Measurements from ENCODE around the gene CD34.

CD34 gene

DNA sequence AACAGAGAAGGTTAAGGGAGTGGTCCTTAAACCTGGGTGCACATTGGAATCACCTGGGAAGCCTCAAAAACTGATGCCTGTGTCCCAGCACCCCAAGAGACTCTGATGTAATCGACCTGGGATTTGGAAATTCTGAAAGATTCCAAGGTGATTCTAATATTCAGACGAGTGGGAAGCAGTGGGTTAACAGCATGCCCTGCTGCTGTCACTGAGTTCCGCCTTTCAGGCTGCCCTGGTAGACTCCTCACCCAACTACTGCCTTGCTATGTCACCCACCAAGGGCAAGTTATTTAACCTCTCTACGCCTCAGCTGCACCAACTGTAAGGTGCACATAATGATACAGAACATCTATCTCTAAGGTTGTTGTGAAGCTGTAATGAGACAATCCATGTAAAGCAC is 59.2 kb downstream of the CD34 start:
- DNase-seq, result no peak

DNA sequence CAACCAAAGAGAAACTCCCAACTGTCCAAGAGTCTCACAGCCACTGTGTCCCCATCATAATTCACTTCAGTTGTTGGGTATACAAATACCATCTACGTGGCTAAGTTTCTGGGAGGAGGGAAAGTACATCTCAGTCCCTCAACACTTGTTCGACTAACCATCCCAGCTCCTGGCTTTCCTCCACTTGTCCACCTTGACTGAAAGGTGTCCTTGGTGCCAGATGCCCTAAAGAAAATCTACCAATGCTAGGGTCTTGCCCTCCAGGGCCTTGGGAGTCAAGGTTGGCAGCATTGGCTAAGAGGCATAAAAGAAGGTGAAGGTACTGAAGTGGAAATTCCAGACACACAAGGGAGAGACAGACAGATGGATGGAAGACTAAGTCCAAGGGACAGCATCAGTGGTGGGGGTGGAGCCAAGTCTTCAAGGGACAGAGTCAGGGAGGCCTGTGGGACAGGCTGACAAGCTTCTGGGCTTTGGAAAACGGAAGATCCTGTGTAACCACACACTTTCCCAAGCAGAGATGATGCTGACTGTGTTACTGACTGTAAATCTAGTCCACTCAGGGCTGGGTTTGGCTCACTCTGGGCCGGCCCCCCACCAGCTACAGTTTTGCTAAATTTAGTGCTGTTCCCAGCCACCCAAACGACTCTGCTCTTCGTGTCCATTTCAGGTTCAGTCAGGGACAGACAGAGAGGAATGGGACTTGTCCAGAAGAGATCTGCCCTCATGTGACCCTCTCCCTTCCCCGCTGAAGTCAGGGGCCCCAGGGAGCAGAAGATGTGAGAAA is 60.1 kb downstream of the CD34 start:
- no peak for DNase-seq

DNA sequence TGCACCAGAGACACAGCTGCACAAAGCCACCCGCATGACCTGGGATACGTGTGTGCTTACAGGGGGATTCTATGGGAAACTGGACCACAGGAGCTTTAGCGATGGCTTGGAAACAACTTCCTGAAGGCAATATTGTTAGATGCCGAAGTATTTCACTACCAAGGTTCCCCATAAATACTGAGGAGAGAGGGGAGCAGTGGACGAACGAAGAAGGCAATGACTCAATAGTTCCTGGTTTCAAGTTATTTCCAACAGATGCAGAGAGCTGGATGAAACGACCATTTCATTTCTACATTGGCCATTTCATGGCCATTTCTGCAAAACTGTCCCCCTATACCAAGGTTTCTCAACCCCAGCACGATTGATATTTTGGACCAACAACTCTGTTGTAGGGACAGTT is 61.3 kb downstream of the CD34 start:
- no peak for DNase-seq

DNA sequence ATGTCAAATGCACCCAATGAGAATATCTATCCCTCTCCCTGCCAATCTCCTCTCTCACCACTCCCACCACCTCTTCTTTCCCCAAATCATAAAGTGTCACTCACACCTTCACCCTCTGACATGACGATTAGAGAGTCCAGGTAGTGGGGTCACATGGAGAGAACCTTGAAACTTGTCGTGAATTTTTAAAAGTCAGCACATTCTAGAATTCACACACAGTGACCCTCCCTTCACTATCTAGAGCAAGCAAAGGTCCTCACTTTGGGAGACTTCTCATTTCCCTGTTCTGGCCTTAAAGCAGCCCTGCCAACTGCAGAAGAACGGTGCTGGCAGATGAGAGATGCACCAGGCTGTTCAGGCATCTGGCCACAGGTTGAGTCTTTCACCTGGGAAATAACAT is 61.9 kb downstream of the CD34 start:
- no peak for DNase-seq

DNA sequence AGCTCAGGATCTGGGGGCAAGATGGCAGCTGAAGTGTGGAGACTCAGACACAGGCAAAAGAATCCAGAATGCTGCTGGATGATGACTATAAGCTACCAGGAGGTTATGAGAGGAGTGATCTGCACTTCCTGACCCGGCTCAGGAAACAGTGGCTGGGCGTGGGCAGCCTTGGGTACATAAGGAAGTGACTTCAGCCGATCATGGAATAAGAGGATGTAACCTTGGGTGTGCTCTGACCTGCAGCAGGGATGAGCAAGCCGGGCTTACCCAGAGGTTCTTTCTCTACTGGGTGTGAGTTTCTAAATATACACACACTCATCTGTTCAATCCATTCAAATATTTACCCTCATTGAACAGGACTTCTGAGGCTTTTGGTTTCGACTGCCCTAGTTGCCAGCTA is 62.7 kb downstream of the CD34 start:
- DNase-seq, result no peak

DNA sequence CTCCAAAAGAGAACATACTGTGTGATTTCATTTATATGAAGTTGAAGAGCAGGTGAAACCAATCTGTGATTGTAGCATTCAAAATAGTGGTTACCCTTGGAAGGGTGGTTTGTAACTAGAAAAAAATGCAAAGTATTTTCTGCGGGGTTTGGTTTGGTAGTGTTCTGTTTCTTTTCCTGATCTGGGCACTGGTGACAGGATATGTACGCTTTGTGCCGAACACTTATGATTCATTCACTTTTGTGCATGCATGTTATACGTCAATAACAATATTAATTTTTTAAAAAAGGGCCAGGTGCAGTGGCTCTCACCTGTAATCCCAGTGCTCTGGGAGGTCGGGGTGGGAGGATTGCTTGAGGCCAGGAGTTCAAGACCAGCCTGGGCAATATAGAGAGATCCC is 63.8 kb downstream of the CD34 start:
- no peak for DNase-seq

DNA sequence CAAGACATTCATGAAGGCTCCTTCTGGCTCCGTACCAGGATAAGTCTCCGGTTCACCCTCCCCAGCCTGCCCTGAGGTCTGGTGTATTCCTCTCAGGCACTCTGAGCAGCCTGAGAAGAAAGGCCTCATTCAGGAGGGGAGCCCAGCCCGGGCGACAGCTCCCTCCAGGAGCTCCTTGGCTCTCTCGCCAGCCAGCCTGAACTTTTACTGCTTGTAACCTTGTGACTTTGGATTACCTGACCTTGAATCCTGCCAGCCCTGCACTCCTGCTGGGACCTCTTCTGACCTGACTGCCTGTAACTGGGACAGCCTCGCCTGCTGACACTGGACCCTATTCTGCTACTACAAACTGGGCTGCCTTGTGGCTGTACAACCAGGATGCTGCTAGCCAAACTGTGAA is 65.8 kb downstream of the CD34 start:
- no peak for DNase-seq

DNA sequence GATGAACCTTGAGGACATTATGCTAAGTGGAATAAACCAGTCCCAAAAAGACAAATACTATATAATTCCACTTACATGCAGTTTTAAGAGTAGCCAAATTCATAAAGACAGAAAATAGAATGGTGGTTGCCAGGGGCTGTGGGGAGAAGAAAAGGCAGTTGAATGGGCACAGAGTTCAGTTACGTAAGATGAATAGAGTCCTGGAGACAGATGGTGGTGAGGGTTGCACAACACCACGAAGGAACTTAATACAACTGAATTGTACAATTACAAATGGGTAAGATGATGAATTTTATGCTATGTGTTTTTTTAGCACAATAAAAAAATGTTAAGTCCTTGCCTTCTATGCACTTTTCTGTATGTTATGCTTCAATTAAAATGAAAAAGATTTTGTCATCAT is 66.6 kb downstream of the CD34 start:
- no peak for DNase-seq

DNA sequence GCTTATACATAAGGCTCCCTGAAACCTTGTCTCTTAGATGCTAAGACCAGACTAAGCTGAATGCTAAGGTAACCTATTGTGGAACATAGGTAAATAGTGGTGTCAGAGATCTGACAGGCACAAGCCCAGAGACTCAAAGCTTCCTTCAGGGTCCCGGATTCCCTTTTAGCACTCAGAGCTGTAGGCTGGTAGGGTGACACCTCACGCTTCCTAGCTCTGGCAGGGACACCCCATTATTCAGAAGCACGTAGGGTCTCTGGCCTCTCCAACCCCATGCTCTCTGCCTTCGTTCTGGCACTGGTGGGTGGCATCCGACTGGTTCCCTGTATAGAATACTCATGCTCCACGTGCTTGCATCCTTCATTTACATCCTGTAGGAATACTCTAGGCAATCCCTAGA is 68.4 kb downstream of the CD34 start:
- no peak for DNase-seq

DNA sequence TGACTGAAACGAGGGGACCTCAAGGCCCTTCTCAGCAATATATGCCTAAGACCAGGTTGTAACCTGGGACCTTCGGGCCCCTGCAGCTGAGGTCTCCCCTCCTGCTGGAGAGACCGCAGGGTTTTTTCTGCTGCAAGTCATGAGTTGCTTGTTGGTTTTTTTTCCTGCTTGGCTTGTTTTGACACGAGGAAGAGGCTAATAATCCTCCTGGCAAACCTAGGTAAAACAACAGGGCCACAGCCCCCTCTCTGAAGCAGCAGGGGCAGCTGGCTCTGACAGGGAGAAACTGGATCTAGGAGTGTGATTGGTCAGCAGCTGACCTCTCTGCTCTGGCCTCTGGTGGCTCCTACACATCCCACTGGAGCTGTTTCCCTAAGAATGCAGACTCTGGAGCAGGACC is 69.0 kb downstream of the CD34 start:
- no peak for DNase-seq

DNA sequence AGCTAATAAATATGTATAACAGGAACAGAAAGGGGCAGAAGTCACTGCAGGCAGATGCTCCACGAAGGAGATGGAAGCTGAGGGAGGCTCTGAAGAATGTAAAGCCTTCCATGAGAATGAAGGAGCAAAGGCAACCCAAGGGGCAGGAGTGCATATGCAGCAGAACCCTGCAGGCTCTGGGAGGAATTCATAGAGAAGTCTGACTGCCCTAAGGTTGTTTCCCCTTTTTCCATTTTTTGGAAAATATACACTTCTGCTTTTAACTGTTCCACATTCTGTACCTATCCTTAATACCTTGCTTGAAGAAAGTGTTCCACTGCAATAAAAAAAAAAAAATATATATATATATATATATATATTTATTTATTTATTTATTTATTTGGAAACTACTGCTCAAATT is 69.6 kb downstream of the CD34 start:
- no peak for DNase-seq

DNA sequence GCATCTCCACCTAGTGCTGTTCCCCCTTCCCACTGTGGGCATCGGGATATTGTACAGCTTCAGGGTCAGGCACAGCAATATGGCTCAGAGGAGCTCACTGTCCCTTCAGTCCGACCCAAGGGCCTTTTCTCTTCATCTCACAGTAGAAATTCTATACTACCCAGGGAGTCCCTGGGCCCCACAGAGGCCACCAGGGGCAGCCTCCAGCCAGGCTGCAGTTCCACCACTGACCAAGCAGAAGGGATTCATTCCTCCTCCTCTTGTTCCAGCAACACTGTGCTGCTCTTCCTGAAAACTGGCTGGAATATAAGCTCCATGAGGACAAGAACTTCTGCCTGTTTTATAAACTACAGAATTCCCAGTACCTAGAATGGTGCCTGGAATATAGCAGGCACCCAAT is 70.5 kb downstream of the CD34 start:
- no peak for DNase-seq

DNA sequence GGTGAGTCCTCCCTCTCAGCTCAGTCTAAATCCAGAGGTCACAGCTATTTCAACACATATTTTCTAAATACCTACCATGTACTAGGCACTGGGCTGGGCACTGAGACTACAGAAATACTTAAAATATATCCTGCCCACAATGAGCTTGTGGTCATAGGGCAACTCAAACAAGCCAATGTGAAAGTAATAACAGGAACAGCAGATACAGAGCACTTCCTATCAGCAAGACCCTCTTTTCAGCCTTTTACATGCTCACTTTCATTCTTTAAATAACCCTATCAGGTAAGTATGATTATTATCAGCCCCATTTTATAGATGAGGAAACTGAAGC is 71.9 kb downstream of the CD34 start:
- DNase-seq, result no peak

DNA sequence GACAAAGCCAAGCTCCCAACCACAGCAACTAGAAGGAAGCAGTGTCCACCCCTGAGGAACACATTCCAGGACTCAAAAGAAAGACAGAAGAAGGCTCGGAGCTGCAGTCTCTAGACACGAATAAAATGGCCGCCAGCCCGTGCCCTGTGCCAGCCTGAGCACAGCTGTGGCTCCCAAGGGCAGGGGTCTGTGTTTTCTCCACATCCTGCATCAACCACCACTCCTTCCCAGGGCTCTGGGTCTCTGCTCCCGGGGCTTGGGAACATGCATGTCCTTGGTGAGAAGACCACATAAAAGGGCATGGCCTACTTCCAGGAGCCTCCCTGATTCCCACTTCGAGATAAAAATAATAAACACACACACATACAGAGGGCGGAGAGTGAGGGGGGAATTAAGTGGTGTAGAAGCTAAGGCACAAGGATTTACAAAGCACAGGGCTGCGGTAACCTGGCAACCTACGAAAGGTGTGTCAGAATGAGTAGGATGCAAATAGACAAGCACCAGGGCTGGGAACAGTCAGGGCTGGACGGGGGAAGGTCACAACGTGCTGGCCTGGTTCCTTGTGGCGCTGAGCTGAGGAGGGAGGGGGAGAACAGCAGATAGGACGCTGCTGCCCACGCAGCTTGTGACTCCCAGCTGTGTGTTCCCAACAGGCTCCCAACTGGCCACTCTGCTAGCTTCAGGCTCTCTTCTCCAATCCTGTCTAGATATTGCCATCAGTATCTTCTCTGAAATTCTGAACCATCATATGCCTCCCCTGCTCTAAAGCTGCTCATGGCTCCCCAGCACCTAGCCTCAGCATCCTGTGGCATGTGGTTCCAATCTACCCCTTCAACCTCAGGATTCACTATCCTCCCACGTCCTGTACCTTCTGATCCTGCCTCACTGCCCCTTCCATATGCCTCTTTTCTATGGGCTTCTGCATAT is 72.5 kb downstream of the CD34 start:
- DNase-seq, result no peak

DNA sequence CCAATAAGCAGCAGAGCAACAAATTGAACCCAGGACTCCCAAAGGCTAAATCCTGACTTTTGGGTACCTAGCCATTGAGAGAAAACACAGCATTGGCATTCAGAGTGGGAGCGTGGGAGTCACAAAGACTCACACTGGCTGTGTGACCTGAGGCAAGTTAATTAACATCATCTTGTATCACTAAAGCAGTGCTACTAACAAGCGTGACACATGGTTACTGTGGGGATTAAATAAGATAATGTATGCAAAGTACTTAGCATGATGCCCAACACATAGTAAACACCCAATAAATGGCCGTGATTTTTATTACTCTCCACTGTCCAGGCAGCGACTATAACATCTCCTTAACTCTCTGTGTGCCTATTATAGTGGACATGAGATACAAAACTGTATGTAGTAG is 73.3 kb downstream of the CD34 start:
- no peak for DNase-seq

DNA sequence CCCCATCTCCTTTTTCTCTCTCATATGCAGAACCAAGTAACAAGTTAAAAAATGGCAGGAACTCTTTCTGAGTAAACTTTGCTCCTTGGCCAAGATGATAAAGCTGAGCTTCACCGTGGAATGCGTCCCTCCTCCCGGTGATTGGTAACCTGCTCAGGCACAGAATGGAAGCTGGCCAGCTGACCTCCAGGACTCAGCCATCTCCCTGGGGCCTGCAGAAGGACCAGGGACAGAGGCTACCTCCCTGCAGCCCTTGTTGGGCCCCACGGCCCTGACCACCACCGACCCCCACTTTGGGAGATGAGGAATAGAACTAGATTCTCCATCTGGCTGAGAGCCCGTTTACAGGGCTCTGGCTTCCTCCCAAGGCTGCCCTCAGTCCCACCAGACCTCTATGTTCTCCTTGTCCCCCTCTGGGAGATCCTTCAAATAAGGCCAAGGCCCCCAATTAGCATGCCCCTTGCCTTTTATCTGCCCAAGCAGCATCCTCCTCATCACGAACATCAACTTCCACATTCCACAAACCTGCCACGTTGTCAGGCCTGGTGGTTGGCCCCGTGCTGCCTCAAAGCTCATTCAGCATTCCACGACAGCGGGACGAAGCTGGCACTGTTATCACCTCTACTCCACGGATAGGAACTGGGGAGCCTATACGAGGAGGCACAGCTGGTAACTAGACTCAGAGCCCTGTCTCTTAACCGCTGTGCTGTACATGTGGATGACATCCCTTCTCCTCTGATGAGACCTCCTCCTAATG is 74.2 kb downstream of the CD34 start:
- DNase-seq, result no peak

DNA sequence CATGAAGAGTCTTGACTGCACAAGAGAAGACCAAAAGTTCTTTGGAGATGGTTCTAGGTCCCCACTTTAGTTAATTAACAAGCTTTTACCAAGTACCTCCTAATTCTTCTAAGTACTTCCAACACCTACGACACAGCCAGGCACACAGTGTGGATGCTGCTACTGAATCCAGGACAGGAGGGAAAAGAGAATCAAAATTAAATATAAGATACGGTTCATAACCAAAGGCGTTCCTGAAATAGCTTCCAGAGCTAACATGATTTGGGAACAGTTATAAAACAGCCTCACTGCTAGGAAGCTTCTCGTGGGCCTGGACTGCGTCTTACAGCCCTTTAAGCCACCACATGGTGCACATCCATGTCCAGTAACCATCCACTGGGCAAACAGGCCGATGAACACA is 75.0 kb downstream of the CD34 start:
- no peak for DNase-seq

DNA sequence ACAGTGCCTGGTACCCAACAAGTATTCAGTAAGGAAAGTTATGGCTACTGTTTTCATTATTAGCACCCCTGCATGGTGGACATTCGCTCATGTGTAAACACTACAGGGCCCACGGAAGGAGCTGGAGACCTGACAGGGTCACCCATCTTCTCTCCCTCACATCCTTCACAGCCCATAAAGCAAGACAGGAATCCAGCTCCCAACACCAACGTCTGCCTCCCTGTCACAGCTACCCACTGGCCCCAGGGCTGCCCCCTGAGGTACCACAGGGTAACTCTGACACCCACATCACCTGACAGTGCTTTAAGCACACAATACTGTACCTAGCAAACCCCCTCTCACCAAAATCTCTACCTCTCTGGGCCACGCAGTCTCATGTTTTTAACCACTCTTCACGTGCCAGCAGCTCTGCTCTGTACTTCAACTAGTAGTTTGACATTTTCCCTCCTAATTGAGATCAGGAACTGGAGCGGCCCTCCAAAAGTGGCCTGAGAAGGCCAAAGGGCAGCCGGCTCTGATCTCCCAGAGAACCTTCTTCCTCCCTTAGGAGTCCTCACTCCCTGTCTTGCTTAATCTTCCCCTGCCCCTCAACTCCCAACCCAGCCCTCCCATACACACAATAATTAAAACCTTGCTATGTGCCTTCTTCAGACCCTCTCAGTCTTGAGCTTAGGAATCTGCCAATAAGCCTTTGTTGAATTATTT is 76.8 kb downstream of the CD34 start:
- DNase-seq, result no peak

DNA sequence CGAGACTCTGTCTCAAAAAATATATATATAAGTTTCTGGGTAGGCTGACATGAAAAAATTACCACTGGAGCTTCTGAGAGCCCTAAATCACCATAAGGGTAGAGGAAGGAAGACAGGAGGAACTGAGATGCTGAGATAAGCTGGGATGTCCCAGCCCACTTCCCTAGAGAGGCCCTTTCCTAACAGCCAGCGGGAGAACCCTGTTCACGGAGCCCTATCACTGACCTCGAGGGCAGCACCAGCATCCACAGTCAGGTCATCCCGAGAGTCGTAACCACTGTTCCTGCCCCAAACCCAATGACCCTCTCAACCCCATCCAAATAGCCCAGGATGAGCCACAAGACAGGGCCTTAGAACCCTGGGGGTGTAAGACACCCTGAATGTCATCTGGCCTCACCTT is 77.5 kb downstream of the CD34 start:
- DNase-seq, result no peak

DNA sequence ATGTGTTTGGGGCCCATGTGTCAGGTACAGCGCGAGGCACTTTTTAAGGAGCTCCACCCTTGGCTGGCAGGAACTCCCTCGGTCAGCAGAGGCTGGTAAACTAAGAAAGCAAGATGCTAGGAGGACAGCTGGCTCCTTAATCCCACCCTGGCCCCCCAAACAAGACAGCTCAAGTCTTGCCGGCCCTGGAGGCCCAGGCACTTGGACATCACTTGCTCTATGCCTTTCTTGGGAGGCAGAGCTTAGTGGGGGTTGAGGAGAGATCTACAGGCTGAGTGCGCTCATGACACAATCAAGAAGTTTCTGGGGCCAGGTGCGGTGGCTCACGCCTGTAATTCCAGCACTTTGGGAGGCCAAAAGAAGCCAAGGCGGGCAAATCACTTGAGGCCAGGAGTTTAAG is 78.1 kb downstream of the CD34 start:
- no peak for DNase-seq

DNA sequence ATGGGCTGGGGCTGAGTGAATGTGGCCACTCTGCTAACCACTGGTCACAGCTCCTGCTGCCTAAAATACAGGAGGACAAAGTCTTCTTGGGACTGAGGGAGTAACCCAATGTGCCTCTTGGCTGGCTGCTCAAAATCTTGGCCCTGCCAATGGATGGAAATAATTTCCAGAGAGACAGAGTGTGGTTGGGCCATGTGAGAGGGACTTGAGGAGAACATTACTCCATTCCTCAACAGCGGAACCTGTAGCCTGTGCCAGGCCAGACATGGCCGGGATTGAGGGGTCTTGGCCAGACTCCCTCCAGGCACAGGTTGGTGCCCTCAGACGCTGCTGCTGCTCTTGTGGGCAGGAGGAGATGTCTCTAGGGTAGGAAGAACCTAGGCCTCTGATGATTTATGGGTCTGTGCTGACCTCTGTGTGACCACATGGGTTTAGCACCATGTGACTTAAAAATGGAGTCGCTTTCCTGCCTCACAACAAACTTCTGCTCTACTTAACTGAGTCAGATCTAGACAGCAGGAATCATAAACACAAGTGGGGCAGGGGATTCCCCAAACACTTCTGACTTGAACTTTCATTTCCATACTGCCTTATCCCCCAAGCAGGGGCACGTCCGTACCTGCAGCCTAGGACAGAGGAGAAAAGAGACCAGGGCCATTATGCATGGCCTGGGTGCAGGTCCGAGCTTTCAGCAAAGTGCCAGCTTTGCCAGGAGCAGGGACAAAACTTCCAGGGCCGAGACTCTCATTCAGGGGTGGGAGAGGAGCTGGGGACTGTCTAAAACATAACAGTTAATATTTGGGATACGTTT is 79.2 kb downstream of the CD34 start:
- DNase-seq, result no peak
